GM12872 (cell line): ENCODE results near the gene RPL36A.

Source experiments
- TF ChIP-seq, protein P1 (sequence below): IDR thresholded peaks from 3 replicates; pipeline ENCODE4 v1.5.1; 2011; ENCODE audit warnings: low read depth, mild to moderate bottlenecking, low read length, moderate library complexity; ENCODE audit not compliant: insufficient read depth

The RPL36A gene

DNA sequence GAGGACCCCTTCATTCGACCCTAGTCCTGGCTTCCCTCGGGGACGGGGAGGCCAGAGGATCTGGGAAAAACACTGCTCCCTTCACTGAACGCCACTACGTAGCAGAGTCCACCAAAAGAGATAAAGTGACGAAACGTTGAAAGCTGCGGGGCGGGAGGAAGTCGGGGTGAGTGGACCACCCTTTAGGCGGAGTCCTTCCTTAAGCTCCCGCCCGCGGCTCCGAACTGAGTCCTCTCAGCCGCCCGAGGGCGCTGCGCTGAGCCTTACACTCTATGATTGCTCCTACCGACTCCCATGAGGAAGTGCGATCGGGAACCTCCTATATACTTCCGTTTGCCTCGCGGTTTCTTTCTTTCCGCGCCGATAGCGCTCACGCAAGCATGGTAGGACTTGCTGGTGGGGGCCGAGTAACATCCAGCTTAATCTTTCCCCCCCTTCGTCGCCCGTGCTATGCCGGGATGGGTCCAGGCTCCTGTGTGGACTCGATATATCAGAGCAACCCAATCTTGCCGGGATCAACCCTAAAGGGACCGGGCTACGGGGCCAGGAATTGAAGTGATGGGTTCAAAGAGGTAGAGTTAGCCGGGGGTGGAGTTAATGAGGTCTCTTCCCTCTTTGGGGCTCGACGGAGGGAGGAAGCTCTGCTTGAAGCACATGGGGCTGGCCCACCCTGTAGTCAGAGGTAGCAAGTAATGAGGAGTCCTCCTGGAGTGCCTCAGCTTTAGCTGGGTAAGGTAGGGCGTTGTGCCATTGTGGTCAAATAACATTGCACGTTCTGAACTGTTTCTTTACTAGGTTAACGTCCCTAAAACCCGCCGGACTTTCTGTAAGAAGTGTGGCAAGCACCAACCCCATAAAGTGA, at the start of gene RPL36A:
TSS of gene RPL36A (plus strand) at position 348 of the 862 bp plus-strand sequence. CDS start at position 381, 33 bp downstream.
- TF ChIP-seq, protein P1, sequence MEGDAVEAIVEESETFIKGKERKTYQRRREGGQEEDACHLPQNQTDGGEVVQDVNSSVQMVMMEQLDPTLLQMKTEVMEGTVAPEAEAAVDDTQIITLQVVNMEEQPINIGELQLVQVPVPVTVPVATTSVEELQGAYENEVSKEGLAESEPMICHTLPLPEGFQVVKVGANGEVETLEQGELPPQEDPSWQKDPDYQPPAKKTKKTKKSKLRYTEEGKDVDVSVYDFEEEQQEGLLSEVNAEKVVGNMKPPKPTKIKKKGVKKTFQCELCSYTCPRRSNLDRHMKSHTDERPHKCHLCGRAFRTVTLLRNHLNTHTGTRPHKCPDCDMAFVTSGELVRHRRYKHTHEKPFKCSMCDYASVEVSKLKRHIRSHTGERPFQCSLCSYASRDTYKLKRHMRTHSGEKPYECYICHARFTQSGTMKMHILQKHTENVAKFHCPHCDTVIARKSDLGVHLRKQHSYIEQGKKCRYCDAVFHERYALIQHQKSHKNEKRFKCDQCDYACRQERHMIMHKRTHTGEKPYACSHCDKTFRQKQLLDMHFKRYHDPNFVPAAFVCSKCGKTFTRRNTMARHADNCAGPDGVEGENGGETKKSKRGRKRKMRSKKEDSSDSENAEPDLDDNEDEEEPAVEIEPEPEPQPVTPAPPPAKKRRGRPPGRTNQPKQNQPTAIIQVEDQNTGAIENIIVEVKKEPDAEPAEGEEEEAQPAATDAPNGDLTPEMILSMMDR, result peak; percentile 77

DNA sequence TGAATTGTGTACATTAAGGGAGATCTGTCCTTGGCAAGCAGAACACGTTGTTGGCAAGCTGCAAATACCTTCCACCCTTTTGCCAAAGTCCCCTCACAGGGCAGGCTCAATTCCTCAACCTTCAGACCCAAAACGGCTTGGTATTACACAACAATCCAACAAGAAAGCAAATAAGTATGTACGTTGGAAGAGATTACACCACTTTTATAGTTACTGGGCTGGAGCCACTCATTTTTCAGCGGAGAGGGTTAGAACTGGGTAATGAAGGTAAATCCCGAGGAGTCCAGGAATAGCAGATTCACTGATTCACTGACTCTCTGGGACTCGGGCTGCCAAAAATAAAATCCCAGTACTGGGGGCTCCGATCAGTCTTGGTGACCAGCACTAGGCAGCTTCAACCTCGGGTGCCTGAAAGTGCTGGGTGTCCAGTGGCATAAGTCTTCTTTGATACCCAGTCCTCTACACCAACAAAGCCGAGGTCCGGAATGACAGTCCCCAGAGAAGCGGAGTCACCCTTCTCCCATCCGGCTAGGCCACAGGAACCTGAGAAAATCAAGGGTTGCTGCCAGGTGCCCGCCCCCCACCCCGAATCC, 42.9 kb upstream of the RPL36A start:
- TF ChIP-seq, protein P1, result no peak

DNA sequence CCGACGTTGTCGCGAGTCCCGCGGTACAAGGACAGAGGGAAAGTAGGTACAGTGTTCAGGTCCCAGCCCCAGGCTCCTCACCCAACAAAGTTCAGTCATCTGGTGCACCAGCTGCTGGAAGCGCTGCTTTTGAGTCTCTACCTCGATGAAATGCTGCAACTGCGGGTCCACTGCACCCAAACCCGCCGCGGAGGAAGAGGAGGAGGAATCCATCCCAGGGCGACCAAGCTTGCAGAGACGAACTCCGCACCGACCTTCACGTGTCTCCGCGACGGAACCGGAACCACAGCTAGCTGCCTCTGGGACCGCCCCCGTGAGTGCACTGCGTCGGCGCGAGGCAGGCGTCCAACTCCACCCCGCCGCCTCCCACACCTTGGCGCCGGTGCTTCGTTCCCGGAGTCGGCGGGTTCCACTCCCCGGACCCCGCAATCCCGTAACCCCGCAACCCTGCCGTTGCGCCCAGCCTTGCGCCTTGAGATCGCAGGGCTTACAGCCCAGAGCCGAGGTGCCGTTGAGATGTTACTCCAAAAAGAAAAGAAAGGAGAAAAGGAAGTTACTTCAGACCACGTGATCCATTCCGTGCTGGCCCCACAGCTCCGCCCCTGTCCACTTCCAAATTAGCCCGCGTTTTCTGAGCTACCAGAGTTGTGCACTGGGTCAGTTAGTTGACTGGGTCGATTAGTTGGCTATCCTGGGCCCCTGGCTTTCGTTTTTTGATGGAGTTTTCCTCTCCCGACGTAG, 42.2 kb upstream of the RPL36A start, which contains the start of gene TIMM8A:
TSS of gene TIMM8A (minus strand) at position 291 of the 741 bp plus-strand sequence. CDS start at position 213, 78 bp downstream.
- TF ChIP-seq, protein P1, result no peak

DNA sequence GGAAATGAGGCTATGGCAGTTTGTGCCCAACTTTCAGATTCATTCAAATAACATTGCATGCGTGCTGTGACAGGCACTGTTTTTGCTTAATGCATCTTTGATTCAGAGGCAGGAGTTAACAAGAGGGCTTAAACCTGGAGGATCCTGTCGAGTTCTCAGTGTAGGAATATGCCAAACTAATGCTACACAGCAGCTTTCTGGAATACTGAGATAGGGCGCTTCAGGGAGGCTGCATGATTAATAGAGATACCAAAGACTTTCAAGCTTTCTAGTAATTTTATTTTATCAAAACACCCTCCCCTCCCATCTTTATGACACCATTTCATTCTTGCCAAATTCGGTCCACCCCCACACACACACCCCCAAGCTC, 41.6 kb upstream of the RPL36A start:
- TF ChIP-seq, protein P1, result no peak

DNA sequence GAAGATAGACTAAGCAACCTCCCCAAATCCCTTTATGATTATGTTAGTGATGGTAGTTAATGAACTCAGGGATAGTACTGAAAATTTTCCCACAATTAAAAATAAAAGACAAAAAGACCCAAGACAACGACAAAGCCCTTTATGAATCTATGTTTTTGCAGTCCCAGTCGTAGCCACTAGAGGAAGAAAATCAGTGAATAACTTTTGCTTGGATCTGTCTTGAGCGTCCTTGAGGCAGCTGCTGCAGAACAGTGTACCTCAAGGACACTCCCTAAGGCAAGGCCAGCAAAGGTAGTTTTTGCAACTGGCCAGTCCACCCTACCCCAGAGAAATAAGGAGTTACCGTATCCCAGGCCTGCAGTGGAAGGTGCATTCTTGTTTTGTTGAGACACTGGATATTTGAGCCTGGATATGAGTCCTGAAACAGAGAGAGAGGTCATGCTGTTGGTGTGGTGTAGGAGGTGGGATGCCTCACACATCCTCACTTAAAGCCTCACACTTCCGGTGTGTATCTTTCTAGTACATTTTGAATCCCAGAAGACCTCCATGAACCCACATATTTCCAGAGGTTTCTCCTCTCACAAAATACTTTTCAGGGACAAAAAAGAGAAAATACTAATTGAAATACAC, 33.5 kb upstream of the RPL36A start:
- TF ChIP-seq, protein P1, result peak; percentile 48

DNA sequence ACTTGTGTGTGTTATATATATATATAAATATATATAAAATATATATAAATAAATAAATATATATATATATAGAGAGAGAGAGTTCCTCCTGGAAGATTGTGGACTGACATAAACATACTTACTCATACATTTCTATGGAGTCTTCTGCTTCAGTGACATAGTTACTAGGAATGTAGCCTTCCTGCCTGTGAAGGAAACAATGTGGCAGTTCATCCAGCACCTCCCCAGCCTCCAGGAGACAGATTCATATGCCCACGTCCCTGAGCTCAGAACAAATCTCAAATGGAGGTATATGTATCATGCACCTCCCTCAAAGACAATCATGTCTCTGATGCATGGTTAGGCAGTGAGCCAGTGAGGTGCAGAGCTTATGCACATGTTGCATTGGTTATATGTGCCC, 30.8 kb upstream of the RPL36A start:
- TF ChIP-seq, protein P1, result no peak

DNA sequence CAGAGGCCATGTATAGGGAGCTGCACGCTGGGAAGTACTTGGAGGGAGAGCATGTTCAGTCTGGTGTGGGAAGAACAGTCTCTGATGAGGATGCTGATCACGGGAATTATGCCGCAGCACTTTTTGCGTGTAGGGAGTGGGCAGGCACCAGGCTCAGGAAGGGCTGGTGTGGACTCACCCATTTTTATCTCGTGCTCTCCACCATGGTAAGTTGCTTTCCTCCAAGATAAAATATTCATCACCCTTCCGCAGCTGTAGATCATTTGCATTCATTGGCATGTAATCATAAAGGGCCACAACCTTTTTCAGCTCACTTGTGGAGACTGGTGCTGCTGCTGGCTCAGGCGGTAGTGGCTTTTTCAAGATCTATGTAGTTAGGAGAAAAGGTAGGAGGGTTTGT, 30.4 kb upstream of the RPL36A start:
- TF ChIP-seq, protein P1, result no peak
